HG03064 (cell line): ENCODE data around the gene CTF1.
"Not testable (repeated sequence)": the region's sequence is repeated elsewhere in the genome, so short reads cannot be mapped to it uniquely, and the experiment has no call there.

Source experiments
- ATAC-seq: cut with Tn5 transposase; IDR thresholded peaks from one replicate; pipeline ENCODE4 v1.9.1; 2021; ENCODE audit warnings: low read depth; ENCODE audit not compliant: unreplicated experiment

Gene CTF1

DNA sequence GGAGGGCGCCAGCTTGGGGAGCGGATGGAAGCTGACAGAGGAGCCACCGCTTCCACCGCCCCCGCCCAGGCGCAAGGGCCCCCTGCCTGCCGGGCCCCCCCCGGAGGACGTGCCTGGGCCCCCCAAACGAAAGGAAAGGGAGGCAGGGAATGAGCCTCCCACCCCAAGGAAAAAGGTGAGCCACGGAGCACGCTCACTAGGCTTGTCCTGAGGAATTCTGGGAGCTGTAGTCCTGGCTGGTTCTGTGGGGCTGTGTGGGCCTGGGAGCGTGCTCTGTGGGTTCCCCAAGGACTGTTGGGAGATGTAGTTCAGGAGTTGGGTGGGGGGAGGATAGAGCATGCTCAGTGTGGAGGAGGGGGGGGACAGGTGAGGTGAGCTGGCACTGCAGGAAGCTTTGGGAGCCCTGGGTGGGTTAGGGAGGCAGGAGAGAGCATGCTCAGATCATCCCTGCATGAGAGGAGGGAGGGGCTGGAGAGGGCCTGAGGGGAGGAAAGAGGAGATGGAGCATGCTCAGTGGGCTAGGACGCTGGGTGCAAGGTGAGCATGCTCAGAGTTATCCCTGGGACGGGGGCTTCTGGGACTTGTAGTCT, 31.5 kb downstream of the CTF1 start:
- no peak for ATAC-seq

DNA sequence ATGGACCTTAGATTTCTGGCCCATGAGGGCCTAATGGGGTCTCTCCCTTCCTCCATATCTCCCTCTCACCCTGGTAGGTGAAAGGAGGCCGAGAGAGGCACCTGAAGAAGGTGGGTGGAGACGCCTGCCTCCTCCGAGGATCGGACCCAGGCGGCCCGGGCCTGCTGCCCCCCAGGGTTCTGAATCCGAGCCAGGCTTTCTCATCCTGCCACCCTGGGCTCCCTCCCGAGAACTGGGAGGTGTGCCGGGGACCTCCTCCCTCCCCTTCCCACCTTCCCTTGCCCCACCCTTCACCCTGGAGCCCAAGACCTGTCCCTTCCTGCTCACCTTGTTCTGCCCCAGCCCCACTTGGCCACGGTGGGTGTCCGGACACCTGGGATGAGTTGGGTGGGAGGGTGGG, 32.0 kb downstream of the CTF1 start:
- no peak for ATAC-seq

DNA sequence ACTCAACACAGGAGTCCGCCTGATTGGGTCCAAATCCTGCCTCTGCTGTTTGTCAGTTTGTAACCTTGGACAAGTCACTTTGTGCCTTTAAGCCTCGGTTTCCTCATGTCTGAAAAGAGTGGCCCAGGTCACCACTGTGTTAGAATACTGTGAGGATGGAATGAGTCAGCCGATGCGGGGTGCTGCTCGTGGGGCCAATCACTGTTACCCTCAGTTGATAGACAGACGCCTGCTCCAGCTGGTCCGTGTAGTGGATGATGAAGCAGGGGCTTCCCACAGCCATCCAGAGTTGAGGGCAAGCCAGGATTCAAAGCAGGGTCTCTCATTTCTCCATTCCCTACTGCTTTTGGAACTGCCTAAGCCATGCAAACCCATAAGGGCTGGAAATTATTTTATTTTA, 32.8 kb downstream of the CTF1 start:
- ATAC-seq: no peak

DNA sequence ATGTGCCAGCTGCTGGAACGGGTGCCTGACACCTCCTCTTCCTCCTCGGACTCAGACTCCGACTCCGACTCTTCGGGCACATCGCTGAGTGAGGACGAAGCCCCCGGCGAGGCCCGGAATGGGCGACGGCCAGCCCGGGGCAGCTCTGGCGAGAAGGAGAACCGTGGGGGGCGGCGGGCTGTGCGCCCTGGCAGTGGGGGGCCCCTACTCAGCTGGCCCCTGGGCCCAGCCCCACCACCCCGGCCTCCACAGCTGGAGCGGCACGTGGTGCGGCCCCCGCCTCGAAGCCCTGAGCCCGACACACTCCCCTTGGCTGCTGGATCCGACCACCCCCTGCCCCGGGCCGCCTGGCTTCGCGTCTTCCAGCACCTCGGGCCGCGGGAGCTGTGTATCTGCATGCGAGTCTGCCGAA, 33.8 kb downstream of the CTF1 start:
- no peak for ATAC-seq

DNA sequence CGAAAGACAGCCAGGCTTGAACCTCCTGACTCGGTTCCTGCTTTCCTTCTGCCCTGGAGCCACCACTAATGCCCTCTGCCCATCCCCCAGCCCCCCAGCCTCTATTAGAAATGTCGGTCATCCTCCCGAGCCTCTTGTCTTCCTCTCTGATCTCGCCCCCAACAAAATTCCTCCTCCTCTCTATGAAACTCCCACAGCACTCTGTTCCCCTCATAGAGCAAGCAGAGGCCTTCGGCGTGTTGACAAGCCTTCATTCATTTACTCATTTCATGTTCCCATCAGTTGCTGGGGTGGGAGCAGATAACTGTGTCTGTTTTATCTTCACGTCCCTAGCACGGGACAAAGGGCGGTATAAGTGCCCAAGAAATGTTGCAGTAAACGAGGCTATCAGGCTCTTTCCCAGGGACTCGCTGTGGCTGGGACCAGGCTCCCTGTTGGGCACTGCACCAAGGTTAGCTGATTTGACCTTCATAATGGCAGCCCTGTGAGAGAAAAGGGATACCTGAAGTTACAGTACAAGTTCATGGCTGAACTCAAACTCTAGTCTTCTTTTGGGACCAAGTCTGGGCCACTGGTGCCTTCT, 34.7 kb downstream of the CTF1 start:
- no peak for ATAC-seq

DNA sequence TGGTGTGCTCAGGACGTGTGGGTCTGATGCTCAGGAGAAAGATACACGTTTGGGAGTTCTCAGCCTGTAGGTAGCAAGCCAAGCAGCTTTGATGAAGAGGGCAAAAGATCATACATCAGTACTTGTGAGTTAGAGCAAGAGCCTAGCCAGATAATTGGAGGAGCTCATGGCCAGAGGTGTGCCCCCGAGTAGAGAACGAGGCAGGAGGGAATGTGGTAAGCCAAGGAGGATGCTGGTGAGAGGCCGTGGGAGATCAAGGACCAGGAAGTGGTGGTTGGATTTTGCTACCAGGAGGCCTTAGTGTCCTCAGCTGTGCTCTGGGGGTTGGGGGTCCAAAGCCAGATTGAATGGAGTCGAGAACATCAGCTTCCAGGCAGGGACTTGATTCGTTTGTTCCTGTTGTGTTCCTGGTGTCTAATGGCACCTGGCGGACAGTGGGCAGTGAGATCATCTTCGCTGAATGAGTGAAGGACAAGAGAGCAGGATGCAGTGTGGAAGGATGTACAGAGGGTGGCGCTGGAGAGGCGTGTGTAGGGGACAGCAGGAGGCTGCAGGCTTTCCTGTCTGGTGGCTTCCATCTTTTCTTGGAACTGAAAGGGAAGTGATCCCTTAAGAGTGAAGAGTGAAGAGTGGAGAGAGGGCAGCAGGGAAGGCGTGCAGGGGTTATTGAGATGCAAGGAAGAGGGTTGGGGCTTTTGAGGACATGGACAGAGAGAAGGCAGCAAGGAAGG, 38.6 kb downstream of the CTF1 start:
- ATAC-seq: no peak

DNA sequence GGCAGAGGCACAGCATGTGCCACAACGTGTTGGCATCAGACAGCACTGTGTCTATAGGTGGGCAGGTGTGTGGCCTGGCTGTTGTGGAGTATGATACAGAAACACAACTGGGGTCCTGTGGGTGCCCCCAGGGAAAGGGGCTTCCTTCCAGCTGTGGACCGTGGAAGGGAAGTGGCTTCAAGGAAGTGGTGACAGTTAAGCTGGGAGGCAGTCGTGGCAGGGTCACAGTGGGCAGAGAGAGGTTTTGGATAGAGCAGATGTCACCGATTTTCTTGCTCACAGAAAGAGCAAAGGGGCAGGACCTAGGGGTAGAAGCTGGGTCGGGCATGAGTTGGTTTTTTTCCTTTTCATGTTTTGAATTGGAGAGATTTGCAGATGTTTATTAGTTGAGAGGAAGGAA, 41.3 kb downstream of the CTF1 start:
- ATAC-seq: no peak

DNA sequence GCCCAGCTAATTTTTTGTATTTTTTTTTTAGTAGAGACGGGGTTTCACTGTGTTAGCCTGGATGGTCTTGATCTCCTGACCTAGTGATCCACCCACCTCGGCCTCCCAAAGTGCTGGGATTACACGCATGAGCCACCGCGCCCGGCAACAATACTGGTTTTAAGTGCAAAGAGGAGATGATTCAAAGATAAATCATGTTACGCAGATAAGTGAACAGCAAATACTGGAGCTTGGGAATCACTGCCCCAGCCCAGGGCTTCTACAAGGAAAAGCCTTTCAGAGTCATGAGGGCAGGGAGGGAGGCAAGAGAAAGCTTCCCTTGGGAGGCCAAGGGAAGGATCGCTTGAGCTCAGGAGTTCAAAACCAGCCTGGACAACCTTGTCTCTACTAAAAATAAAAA, 43.2 kb downstream of the CTF1 start:
- not testable (repeated sequence) for ATAC-seq

DNA sequence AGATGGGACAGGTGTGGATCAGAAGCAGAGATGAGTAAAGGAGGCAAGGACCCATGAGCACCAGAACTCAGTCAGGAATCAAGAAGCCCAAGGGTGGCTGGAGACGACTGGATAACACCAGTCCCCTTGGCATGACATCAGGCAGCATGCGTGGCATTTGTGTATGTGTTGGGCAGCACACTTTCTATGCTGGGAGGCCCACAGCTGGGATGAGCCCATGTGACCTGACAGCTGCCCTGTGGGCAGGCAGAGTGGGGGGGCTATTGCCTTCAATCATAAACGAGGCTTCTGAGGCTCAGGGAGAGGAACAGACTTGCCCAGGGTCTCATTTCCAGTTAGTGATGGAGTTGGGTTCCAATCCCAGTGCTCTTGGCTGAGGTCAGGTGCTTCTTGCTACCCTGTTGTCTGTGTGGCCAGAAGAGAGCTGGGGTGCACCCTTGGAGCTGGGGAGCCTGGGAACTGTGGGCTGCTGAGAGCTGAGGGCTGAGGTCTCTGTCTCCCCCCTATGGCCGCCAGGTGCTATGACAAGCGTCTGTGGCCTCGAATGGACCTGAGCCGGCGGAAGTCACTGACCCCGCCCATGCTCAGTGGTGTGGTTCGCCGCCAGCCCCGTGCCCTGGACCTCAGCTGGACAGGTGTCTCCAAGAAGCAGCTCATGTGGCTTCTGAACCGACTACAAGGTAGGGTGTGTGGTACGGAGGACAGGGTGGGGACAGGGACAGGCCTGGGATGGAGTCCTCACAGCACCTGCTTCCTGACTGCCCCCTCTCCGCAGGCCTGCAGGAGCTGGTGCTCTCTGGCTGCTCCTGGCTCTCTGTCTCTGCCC, 45.4 kb downstream of the CTF1 start:
- ATAC-seq: peak; percentile 79

DNA sequence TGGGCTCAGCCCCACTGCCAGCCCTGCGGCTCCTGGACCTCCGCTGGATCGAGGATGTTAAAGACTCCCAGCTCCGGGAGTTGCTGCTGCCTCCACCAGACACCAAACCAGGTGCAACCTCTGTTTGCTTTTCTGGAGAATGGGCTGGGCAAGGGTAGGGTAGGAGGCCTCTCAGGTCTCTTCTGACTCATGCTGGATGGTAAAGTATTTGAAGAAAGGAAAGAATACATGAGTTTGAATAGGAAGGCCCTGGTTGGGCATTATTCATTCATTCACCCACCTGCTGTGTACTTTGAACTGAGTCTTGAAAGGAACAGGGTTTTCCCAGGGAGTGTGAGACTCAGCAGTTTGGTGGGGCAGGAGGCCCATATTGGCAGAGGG, 46.0 kb downstream of the CTF1 start:
- no peak for ATAC-seq

DNA sequence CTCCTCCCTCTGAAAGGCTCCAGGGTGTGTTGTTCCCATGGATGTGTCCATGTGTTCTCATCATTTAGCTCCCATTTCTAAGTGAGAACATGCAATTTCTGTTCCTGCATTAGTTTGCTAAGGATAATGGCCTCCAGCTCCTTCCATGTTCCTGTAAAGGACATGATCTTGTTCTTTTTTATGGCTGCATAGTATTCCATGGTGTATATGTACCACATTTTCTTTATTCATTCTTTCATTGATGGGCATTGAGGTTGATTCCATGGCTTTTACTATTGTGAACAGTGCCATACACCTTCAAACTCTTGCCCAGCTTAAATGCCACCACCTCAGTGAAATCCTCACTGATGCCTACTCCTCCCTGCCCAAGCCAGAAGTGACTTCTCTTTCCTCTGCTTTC, 47.9 kb downstream of the CTF1 start:
- no peak for ATAC-seq

DNA sequence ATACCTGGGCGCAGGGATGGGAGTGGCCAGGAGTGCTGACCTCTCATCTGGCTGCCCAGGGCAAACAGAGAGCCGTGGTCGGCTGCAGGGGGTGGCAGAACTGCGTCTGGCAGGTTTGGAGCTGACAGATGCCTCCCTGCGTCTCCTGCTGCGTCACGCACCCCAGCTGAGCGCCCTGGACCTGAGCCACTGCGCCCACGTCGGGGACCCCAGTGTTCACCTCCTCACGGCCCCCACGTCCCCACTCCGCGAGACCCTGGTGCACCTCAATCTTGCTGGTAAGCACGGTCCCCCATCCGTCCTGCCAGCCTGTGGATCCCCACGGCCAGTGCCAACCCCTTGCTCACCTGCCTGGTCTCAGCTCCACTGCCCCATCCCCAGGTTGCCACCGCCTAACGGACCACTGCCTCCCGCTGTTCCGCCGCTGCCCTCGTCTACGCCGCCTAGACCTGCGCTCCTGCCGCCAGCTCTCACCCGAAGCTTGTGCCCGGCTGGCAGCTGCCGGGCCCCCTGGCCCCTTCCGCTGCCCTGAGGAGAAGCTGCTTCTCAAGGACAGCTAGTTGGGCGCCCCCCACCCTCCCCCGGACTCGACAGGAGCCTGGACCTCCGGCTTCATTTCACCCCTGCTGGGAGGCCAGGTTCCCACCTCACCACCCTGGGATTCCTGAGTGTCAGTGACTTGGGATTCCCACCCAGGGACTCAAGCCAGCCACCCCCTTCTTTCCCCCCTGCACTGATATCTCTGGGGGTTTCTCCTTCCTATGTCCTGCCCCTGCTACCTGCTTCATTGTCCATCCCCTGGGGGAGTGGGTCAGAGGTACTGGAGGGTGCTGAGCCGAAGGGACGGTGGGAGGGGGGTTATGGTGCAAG, 50.5 kb downstream of the CTF1 start:
- ATAC-seq: no peak

DNA sequence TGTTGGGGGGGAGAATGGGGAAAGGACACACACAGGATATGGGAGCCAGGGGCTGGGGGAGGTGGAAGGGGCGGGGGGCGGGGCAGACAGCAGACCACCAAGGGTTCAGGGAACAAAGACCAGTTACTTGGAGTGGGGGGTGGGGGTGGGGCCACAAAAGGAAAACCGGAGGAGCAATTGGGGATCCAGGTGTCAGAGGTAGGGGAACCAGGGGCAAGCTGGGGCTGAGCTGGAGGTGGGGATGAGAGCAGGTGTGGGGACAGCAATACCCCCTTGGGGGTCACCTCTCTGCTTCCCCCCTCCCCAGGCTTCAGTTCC, 51.1 kb downstream of the CTF1 start:
- ATAC-seq: no peak

DNA sequence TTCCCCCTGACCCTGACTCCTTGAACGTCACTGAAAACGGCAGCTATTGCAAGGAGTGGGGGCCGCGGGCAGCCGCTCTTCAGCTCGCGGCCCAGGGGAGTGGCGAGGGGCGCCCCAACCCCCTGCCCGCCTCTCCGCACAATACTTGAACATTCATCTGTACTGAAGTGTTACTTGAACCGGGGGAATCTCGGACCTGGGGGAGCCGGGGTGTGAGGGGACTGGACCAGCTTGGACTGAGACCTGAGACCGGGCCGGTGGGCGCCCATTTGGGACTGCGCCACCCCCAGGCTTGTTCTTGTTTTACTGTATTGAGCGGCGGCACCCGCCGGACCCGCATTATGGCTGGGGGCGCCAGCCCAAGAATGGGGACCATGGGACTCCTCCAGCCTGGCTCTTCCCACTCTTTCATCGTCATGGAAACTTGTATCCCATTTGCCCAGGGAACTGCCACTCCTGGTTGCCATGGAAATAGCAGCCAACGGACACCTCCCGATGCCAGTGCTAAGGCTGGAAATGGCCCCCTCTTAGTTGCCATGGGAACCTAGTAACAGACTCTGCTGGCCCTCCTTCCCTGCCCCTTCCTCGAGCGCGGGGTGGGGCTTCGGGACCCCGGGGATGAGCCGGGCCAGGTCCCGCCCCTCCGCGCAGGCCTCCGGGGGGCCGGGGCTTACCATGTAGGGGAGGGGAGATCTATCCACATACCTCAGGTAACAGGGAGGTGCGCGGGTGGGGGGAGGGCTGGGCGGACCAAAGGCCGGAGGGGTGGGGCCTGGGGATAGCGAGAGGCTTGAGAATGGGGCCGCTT, 51.6 kb downstream of the CTF1 start:
- no peak for ATAC-seq

DNA sequence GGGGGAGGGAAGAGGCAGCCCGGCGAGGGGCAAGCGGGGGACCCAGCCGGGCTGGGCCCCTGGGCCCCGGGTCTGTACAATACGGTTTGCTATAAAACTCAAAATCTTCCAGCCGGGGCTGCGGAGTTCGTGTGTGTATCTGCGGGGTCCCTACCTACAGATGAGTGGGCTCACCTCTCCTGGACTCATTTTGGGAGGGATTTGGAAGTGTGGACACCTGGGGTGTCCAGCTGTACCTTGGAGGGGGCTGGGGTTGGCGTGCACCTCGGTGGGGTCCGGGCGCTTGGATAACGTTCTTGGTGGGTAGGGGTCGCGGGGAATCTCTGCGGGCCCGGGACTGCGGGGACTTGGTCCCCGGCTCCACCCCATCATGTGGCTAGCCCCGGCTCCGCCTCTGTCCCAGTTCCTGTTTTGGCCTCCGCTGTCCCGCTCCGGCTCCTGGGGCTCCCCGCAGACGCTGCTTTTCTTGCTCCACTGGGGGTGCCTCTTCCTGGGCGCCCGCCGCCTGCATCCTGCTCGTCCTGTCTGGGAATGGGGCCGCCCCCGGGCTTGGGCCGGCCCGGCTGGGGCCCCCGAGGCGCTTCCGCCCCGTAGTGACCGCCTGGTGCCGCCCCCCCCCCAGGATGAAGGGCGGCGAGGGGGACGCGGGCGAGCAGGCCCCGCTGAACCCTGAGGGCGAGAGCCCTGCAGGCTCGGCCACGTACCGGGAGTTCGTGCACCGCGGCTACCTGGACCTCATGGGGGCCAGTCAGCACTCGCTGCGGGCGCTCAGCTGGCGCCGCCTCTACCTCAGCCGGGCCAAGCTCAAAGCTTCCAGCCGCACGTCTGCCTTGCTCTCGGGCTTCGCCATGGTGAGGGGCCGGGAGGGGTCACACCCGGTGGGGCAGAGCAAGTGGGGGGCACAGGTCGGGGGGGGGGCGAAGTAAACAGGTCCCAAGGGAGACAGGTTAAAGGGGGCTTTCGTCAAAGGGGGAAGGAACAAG, 52.5 kb downstream of the CTF1 start, which contains the start of gene ORAI3:
ORAI3 (plus strand) TSS at position 402 of the 983 bp plus-strand sequence; CDS start at position 624, 222 bp downstream.
- peak; percentile 59 for ATAC-seq

DNA sequence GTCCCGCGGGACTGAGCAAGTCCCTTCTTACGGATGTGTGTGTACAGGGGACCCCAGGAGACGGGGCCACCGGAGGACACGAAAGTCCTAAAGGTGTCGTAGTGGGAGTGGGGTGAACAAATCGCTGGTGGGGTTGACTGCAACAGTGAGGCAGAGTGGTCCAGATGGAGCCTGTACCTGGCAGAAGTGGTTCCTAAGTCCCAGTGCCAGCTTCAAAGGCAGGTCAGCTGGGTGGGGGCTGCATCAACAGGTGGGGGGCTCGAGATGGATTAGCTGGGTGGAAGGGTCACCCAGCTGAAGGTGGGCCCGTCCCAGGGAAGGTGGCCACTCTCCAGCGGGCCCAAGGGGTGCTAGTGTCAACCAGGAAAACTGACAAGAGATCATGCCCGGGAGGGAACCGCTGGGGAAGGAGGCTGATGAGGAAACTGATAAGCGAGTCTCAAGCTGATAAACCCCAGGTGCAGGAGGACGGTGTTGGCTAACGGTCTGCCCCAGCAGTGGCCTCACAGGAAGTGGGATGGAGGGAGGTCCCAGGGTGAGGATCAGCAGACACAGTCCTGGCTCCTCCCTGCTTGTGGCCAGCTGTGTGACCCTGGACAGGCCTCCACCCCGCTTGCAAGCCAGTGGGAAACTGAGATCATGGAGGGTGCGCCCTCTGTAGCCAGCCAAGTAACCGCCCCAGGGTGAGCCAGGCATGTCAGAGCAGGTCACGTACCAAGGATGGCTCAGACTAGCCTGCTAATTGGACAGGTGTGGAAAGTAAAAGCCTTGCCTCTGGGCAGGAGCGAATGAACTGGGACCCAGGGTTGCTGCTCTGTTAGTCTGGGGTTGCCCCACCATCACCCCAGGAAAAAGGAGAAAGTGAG, 53.5 kb downstream of the CTF1 start:
- ATAC-seq: peak; percentile 48

DNA sequence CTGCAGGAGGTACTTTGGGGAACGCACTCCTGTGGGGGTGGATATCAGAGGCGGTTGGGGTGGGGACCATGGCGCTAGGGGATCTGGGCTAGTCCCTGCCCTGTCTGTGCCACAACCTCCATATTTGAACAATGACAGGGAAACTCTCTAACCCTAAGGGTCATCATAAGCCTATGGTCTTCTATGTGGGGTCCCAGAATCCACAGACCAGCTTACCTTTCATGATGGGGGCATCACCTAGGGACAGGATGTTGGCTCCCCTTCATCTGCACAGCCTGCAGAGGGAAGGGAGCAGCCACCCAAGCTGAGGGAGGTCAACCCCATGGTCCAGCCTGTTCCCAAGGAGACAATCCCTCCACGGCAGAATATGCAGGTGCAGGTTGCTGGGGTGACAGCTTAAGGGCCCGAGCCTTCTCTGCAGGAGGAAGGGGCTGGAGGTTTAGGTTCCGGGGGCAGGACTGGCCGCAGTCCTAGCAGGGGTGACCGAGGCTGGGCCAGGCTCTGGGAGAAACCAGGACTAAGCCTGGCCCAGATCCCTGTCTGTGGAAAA, 54.2 kb downstream of the CTF1 start:
- no peak for ATAC-seq
